SW480 (cell line): Measurements from ENCODE around the gene SLC10A4.
"Not testable (repeated sequence)": the region's sequence is repeated elsewhere in the genome, so short reads cannot be mapped to it uniquely, and the experiment has no call there.

Source experiments
- DNase-seq: peaks from one replicate; pipeline ENCODE4 v3.0.0-alpha.2; 2016; ENCODE audit warnings: low spot score

The SLC10A4 gene, protein sequence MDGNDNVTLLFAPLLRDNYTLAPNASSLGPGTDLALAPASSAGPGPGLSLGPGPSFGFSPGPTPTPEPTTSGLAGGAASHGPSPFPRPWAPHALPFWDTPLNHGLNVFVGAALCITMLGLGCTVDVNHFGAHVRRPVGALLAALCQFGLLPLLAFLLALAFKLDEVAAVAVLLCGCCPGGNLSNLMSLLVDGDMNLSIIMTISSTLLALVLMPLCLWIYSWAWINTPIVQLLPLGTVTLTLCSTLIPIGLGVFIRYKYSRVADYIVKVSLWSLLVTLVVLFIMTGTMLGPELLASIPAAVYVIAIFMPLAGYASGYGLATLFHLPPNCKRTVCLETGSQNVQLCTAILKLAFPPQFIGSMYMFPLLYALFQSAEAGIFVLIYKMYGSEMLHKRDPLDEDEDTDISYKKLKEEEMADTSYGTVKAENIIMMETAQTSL

DNA sequence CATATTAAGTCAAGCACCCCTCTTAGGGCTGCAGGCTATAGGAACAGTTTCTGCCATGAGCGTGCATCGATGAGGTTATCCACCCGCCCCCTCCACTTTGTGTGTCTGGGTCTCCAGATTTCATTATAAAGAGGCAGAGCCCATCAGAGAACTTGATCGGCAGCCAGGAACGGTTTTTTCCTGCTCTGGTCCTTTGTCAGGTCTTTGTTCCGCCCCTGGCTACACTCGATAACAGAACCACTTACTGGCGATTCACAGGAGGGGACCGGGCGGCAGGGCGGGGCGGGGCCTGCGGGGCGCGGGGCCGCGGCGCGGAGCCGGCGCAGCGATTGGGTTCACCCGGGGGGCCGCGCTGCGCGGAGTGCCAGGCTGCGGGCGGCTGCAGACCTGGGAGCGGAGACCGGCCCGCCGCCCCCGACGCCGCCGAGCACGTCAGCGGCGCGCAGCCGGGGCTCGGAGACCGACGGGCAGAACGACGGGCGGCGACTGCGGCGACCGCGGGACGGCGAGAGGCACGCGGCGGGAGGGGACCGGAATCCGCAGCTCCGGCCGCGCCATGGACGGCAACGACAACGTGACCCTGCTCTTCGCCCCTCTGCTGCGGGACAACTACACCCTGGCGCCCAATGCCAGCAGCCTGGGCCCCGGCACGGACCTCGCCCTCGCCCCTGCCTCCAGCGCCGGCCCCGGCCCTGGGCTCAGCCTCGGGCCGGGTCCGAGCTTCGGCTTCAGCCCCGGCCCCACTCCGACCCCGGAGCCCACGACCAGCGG lies at the start of gene SLC10A4:
SLC10A4 (plus strand) TSS at position 338 of the 771 bp plus-strand sequence; CDS start at position 557, 219 bp downstream.
- no peak for DNase-seq

DNA sequence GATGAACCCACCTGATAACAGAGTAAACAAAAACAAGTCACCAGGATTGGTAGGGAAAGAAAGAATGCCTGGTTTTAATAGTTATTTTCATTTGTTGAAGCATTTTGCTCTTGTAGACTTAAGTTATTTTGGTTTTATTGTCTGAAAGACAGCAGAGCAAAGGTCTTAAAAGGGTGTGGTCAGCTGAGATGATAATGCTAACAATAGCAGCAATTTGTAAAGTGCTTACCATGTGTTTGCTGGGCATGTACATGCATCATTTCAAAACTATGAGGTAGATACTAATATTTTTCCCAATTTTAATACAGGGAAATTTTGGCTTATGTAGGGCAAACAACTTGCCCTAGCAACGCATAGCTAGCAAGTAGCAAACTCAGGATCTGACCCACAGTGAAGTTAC lies 46.8 kb upstream of the SLC10A4 start:
- DNase-seq = no peak

DNA sequence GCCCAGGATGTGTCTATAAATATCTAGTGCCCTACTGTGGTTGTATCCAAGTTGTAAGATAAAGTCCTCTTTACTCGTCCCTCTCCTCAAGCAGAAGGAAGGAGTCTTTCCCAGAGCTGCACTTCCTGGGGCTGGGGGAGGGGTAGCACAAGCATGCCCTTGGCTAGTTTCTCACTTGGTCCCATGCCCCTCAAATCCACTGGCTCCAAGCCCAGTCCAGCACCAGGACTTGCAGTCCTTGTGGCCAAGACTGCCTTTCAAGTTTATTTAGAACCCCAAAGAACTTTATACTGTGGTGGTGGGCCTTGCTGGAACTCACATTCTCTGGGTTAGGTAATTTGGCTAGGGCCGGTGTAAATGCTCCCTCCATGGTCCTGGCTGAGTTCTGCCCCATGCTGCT lies 43.2 kb upstream of the SLC10A4 start:
- DNase-seq = no peak

DNA sequence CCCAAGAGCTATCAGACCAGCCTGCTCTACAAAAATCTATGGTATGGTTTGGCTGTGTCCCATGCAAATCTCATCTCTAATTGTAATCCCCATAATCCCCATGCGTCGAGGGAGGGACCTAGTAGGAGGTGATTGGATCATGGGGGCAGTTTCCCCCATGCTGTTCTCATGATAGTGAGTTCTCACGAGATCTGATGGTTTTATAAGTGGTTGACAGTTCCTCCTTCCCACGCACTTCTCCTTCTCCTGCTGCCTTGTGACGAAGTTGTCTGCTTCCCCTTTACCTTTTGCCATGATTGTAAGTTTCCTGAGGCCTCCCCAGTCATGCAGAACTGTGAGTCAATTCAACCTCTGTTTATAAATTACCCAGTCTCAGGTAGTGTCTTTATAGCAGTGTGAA lies 42.2 kb upstream of the SLC10A4 start:
- not testable (repeated sequence) for DNase-seq

DNA sequence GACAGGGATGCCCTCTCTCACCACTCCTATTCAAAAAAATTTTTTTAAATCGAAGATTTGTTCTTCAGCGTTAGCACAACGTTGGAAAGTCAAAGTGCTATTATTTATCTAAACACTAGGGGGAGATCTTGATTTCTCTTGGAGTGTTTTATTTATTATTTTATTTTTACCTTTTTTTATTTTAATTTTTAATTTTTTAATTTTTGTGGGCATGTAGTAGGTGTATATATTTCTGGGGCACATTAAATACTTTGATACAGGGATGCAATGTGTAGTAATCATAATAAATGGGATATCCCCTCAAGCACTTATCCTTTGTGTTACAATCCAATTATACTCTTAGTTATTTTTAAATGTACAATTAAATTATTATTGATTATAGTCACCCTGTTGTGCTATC lies 37.4 kb upstream of the SLC10A4 start:
- peak; percentile 2 for DNase-seq

DNA sequence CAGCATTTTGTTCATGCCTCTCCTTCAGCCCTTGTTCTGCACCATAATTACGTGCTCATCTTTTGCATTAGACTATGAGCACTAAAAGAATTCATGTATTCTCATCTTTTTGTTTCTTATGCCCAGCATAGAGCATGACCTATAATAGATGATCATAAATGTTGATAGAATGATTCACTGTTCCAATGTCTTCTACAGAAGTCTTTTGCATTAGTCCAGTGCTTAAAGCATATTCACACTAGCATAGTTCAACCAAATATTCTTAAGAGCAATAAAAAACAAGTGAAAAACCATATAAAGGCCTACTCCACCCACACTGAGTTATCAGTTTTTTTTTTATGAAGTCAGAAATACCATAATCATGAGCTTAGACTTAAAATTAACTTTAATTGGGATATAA lies 36.5 kb upstream of the SLC10A4 start:
- DNase-seq = no peak

DNA sequence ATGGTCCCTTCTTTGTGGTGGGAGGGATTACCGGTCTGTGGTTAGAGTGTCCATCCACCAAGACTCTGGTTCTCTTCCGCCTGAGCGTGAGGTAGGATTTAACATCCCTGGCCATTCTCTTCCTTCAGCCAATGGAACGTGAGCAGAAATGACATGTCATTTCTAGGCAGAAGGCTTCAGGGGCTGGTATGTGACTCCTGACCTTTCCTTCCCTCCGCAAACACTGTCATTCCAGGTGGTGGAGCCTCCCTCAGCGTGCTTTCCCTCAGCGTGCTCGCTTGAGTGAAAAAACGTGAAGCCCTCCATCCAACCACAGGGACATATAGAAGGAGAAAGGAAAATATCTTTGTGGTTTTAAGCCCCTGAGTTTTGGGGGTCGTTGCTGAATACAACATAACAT lies 34.0 kb upstream of the SLC10A4 start:
- no peak for DNase-seq

DNA sequence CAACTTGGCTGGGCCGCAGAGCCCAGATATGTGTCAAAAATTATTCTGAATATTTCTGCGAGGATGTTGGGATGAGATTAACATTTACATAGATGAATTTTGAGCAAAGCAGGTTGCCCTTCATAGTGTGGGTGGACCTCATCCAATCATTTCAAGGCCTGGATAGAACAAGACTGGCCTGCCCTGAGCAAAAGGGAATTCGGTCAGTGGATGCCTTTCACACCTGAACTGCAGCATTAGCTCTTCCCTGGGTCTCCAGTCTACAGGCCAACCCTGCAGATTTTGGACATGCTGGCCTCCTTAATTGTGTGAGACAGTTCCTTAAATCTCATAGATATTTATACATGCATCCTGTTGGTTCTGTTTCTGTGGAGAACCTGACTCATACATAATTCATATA lies 32.4 kb upstream of the SLC10A4 start:
- no peak for DNase-seq

DNA sequence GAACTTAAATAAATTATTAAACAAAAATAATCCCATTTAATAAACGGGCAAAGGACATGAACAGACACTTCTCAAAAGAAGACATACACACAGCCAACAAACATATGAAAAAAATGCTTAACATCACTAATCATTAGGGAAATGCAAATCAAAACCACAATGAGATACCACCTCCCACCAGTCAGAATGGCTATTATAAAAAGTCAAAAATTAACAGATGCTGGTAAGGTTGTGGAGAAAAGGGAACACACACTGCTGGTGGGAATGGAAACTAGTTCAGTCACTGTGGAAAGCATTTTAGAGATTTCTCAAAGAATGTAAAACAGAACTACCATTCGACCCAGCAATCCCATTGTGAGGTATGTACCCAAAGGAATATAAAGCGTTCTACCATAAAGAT lies 31.5 kb upstream of the SLC10A4 start:
- not testable (repeated sequence) for DNase-seq

DNA sequence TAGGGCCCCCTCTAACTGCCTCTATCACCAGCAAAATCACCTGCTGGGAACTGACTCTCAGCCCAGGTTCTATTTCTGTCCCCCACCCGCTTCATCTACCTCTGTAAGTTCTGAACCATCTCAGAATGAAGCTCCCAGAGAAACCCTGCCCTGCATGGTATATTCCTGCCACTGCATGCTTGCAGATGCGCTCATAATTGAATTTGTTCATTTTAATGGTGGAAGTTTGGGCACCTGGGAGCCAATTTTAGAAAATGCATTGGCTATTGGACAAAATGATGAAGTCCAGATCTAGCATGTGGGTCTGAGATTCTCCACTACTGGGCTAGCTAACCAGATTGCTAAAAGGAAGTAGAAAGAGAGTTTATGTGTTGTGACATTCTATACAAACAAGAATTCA lies 28.6 kb upstream of the SLC10A4 start:
- DNase-seq = no peak

DNA sequence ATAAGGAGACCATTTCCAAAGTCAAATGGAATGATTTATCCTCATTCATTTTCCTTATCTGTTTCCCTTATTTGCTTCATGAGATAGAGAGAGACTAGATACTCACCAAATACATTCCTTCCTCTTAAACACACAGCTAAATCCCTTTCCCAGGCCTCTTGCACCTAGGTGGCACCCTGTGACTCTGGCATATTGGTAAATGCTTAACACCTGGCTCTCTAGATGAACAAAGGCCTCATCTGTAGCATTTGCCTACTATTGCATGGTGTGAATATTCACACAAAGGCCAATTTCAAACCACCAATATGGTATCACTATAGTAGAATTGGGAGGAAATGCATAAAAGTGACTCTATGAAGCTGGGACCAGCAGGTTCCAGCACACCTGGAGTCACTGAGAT lies 22.1 kb upstream of the SLC10A4 start:
- no peak for DNase-seq

DNA sequence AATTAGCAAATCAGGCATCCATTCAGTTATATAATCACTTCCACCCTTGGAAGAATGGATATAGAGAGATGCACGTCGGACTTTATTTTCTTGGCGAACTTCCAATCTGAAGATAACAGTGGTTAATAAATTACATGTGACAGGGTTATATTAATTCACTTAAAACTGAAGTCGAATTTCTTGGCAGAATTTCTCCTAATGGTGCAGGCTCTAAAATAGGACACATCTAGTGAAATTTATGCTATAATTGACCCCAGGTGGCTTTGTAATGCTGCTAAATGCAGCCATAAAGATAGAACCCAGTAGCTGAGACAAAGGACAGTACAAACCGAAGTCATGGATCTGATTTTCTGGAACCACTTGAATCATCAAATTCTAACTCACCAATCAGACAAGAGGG lies 20.8 kb upstream of the SLC10A4 start:
- no peak for DNase-seq

DNA sequence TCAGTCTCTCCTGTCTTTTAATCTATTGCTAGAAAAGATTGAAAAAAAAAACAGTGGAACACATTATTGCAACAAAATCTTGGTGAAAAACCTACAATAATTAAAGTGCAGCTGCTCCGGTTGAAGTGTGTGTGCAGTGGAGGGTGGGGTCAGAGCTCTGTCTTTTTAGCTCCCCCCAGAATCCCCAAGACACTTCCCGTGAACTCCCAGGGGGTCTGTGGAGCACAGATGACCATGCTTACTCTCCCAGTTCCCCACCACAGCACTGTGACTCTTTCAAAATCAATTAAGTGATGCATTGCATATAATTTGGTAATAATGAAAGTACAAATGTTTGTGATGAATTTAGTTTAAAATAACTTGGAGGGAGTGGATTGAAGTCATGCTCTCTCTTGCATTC lies 15.7 kb upstream of the SLC10A4 start:
- DNase-seq = no peak

DNA sequence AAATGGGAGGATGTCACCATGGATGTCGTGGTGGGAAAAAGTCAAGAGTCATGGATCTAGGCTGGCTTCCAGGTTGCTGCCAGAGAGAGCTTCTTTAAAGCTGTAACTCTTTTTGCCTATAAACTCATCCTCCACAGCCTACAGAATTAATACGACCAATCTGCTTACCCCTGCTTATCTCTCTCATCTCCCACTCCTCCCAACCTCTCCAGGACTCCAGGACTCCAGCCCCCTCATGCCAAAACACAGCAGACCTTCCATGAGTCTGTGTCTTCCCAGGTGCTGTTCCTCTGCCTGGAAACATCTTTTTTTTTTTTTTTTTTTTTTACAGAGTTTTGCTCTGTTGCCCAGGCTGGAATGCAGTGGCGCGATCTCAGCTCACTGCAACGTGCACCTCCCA lies 15.3 kb upstream of the SLC10A4 start:
- no peak for DNase-seq

DNA sequence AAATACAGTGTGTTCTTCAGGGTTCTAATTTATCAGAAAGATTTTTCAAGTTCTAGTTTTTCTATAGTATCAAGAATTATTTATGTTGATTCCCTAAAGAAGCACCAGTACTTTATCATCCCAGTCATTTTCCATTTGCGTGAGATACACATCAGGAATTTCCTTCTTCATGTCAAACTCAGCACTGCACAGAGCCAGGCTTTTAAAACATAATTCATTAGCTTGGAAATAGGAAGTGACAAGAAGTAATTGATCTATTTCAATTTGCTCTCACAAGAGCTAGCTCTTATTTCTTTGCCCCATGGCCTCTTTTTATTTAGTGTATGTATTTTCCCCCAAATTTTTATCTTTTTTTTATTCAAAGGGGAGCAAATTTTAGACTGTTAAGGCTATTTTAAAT lies 13.0 kb upstream of the SLC10A4 start:
- no peak for DNase-seq

DNA sequence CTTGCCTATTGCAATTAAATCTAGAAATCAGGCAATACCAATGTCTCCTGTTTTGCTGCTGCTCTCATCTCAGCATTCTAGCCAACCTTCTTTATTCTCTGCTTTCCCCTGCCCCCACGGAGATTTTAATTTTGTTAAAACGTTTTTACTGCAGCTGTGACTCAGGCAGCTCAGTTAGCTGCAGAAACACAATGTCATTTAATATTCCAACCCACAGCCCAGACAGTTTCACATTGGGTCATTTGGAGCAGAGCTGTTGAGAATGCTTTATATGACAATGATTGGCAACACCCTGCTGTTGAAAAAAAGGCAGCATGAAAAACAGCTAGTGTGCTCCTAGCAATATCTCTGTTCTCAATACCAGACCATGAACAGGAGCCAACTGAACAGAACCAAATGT lies 12.6 kb upstream of the SLC10A4 start:
- no peak for DNase-seq

DNA sequence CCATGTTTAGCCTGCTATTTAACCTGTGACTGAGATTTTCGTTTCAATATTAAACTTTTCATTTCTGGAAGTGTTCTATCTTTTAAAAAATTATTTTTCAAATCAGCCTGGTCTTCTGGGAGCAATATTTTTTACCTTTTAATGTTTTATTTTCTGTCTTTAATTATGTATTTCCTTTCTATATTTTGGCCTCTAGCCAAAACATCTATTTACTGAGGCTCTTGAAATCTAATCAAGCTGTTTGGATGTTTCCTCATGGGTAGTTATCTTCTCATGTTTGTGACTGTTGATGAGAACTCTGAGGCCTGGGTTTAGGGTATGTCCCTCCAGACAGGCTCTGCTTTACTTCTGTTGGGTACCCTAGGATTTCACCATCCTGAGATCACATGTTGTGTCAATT lies 10.3 kb upstream of the SLC10A4 start:
- no peak for DNase-seq

DNA sequence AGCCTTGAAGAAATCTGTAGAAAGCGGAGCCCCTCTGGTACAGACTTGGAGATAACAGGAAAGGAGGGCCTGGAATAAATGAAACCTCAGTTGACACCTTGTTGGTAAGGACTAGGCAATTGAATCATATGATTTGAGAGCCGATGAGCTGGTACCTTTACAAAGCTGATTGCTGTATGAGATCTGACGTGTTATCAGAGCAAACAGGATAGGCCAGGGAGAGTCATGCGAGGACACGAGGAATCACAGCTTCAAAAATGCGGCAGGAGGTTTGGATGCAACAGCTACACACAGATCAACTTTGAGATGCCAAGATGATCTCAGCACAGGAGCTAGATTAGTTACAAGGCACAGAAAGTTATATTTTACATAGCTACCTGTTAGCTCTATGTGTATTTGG lies 7.4 kb upstream of the SLC10A4 start:
- no peak for DNase-seq

DNA sequence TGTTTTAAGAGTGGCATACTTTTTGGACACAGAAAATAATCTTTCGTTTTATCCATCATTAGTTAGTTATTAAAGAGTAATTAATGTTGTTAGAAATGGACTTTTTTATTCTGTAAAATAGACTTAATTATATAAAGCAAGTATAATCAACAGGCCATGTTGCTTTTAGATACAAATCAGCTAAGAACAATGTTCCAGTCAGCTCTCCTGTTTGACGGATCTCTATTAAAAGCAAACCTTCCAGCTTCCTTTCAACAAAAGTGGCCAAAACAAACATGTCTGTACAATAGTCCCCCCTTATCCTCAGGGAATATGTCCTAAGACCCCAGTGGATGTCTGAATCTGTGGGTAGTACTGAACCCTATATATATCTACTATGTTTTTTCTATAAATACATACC lies 4.9 kb upstream of the SLC10A4 start:
- DNase-seq = no peak

DNA sequence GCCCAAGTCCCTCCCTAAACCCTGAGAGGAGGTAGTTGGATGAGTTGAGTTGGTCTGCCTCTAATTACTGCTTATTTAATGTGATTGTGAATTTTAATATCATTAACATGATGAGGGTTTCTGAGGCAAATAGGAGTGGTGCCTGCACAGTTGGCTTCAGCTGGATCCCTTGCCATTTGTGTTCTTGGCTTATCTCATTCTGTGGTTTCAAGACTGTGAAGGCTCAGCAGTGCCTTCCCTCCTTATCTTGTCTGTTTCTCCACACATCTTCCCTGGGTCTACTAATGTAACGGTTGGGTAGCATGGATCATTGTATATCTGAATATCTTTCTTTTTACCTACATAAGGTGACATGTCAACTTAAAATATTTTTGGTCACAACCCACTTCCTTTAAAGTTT lies 1.6 kb upstream of the SLC10A4 start:
- no peak for DNase-seq

DNA sequence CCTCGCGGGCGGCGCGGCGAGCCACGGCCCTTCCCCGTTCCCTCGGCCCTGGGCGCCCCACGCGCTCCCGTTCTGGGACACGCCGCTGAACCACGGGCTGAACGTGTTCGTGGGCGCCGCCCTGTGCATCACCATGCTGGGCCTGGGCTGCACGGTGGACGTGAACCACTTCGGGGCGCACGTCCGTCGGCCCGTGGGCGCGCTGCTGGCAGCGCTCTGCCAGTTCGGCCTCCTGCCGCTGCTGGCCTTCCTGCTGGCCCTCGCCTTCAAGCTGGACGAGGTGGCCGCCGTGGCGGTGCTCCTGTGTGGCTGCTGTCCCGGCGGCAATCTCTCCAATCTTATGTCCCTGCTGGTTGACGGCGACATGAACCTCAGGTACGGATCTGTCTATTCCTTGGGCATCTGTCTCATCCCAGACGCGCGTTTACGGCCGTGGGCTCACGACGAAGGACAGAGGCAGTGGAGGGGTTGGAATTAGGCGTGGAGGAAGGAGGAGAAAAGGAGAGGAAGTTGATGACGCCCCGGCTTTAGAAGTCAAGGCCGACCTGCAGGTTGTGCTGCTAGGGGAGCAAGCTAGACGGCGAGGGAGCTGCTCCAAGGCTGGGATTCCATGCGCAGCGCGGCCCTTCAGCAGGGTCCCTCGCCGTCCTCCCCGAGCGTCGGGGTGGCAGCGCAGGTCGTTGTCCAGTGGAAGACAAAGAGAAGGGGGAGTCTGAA lies 792 bp downstream of the SLC10A4 start:
- DNase-seq = no peak

DNA sequence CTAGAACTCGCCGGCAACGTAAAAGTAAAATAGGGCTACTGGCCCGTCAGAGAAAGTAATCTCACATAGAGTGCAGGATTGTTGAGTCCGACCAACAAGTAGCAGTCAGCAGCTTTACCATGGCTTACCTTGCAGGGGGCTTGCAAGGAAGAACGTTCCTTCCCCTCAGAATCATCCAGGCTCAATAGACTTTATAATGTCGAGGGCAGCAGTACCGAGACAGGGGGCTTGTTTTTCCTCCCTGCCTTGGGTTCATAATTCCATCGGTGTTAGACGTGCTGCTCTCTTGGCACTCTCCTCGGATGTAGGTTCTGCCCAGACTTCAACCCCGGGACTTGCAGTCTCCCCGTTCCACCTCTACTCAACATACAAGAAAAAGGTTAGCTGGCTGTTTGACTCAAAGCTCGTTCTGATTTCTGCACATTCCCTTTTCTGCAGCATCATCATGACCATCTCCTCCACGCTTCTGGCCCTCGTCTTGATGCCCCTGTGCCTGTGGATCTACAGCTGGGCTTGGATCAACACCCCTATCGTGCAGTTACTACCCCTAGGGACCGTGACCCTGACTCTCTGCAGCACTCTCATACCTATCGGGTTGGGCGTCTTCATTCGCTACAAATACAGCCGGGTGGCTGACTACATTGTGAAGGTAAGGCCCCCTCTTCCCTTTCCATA lies 1.5 kb downstream of the SLC10A4 start:
- DNase-seq = no peak
